MM.1S (cell line): ENCODE measurements around the gene CALY.

Source experiments
- CTCF ChIP-seq: fragments of 300-600 bp; sonication (generic); IDR thresholded peaks from 2 replicates; pipeline ENCODE4 v1.5.1; 2016; ENCODE audit warnings: antibody characterized with exemption, low read length, mixed read lengths
- EZH2 ChIP-seq: fragments of 300-600 bp; sonication (generic); optimal IDR thresholded peaks from 2 replicates; pipeline ENCODE3; 2017; ENCODE audit warnings: low read depth, mild to moderate bottlenecking, antibody characterized with exemption, low read length, mixed read lengths
- EZH2phosphoT487 ChIP-seq: fragments of 300-600 bp; sonication (generic); IDR thresholded peaks from 2 replicates; pipeline ENCODE4 v1.6.1; 2018; ENCODE audit warnings: antibody characterized with exemption, low read length

GRCh38 chr10:133350283-133350949, 13.7 kb upstream of the CALY start:
- TF ChIP-seq CTCF (no peak), EZH2phosphoT487 (no peak), EZH2 (no peak)
